OCI-LY7 (cell line): ENCODE results near the gene PSMB5. TPM values are rescaled to one million over a fixed set of nuclear protein-coding genes. Genes with fewer than 3 reads are reported as not detected.
A peak's percentile ranks its signal among the peaks of the same experiment; 100 is the strongest.

Experiments used
- BruUV-seq: library from RNA; stranded (reverse); fragments of 400-500 nt; replicated peaks from 2 replicates; lab custom pipeline; 2021; lab: Mats Ljungman, UMichigan
- CTCF ChIA-PET: fragments of 300-600 bp; sonication (Branson Sonifier 250); formaldehyde crosslinking; loops from one replicate; lab custom pipeline; 2022; ENCODE audit warnings: antibody characterized with exemption; ENCODE audit not compliant: unreplicated experiment; lab: Charles Lee
- POLR2A ChIA-PET: fragments of 300-600 bp; sonication (Branson Sonifier 250); formaldehyde crosslinking; loops from one replicate; lab custom pipeline; 2022; ENCODE audit warnings: antibody characterized with exemption; lab: Charles Lee
- DNase-seq: peaks from one replicate; pipeline ENCODE4 v3.0.0-alpha.2; 2015; ENCODE audit warnings: low spot score
- H2AFZ ChIP-seq: fragments of 200-600 bp; sonication (generic), shearing (Covaris generic); 2 replicates; pipeline ENCODE4 v1.6.1; 2014; ENCODE audit warnings: mild to moderate bottlenecking, antibody characterized with exemption, low read length, moderate library complexity
- H3K27ac ChIP-seq: fragments of 200-600 bp; sonication (generic); 2 replicates; pipeline ENCODE4 v1.5.1; 2014; ENCODE audit warnings: mixed run types, low read depth, mild to moderate bottlenecking, moderate library complexity, low read length, inconsistent platforms; ENCODE audit not compliant: poor library complexity, severe bottlenecking
- H3K36me3 ChIP-seq: fragments of 200-600 bp; sonication (generic); 2 replicates; pipeline ENCODE4 v1.6.1; 2014; ENCODE audit warnings: mild to moderate bottlenecking, antibody characterized with exemption, low read length, moderate library complexity, mixed read lengths; ENCODE audit not compliant: insufficient read depth
- H3K4me1 ChIP-seq: fragments of 200-600 bp; sonication (generic); 2 replicates; pipeline ENCODE4 v1.5.1; 2014; ENCODE audit warnings: mild to moderate bottlenecking, low read length; ENCODE audit not compliant: insufficient read depth, poor library complexity, severe bottlenecking
- H3K4me2 ChIP-seq: fragments of 200-600 bp; sonication (generic); 2 replicates; pipeline ENCODE4 v1.6.1; 2014; ENCODE audit warnings: mild to moderate bottlenecking, low read length
- H3K4me3 ChIP-seq: fragments of 200-600 bp; sonication (generic); 2 replicates; pipeline ENCODE4 v1.5.1; 2014; ENCODE audit warnings: mild to moderate bottlenecking, low read depth, low read length; ENCODE audit not compliant: poor library complexity, severe bottlenecking
- H3K79me2 ChIP-seq: fragments of 200-600 bp; sonication (generic); 2 replicates; pipeline ENCODE4 v1.6.1; 2016; ENCODE audit warnings: low read depth, mild to moderate bottlenecking, low read length, moderate library complexity, mixed read lengths; ENCODE audit not compliant: insufficient read depth
- H3K9me2 ChIP-seq: fragments of 200-600 bp; sonication (generic); 2 replicates; pipeline ENCODE4 v1.6.1; 2016; ENCODE audit warnings: mild to moderate bottlenecking, low read length, mixed read lengths; ENCODE audit not compliant: insufficient read depth
- H3K9me3 ChIP-seq: fragments of 200-600 bp; sonication (generic); 2 replicates; pipeline ENCODE4 v1.6.1; 2014; ENCODE audit warnings: mild to moderate bottlenecking, mixed run types, low read length, mixed read lengths
- H4K20me1 ChIP-seq: fragments of 200-600 bp; sonication (generic); 2 replicates; pipeline ENCODE4 v1.6.1; 2014; ENCODE audit warnings: mild to moderate bottlenecking, antibody characterized with exemption, low read length, moderate library complexity, mixed read lengths; ENCODE audit not compliant: insufficient read depth
- CTCF ChIP-seq: fragments of 200-600 bp; sonication (generic); conservative IDR thresholded peaks from 2 replicates; pipeline ENCODE4 v1.5.1; 2014; ENCODE audit warnings: mild to moderate bottlenecking, antibody characterized with exemption, low read length, moderate library complexity, mixed read lengths
- EZH2phosphoT487 ChIP-seq: fragments of 200-600 bp; sonication (generic); IDR thresholded peaks from 2 replicates; pipeline ENCODE4 v1.6.1; 2018; ENCODE audit warnings: low read depth, borderline replicate concordance, mild to moderate bottlenecking, mixed run types, antibody characterized with exemption, low read length, moderate library complexity, mixed read lengths
- intact Hi-C: fragments of 100-400 bp; cut with micrococcal nuclease; formaldehyde crosslinking; loops from one replicate; pipeline ENCODE4 v1.10.0; 2022; ENCODE audit not compliant: unreplicated experiment
- total RNA-seq, 2 experiments: library from RNA; depleted of rRNA in 1 of 2; stranded (reverse); fragments of >200 nt in 1 of 2; shearing (Covaris generic) in 1 of 2; gene quantifications; 2 replicates each; pipeline ENCODE4 v1.2.3, GENCODE V29; 2014 to 2022

Gene PSMB5
- total RNA-seq, 2 experiments from 2014 or later: 111 to 122 TPM

- intact Hi-C loops: no loop called here
- Histone ChIP-seq H3K4me2 (peak overlapping the region; percentile 28; the same call in 1 of the 2 replicates), H3K4me3 (no peak overlapping the region), H4K20me1 (no peaks in the 10 kb centered on the region), H3K27ac (no peak overlapping the region), H3K36me3 (no peaks in the 10 kb centered on the region), H2AFZ (no peak overlapping the region), H3K79me2 (no peaks in the 10 kb centered on the region), H3K4me1 (peaks cover 17% of the 10 kb centered on the region), H3K9me3 (no peaks in the 10 kb centered on the region), H3K9me2 (no peaks in the 10 kb centered on the region)
- TF ChIP-seq CTCF (no peak), EZH2phosphoT487 (no peak)
- DNase-seq: no peak
- CTCF ChIA-PET: no interaction called here
- POLR2A ChIA-PET: no interaction called here
- no TSS peak for BruUV-seq
Observed at GRCh38 chr14:22980672-22981089, 54.0 kb downstream of the PSMB5 start.

- Histone ChIP-seq H3K4me3 (no peak overlapping the region), H3K9me3 (no peaks in the 10 kb centered on the region), H3K4me1 (peaks cover 17% of the 10 kb centered on the region), H4K20me1 (no peaks in the 10 kb centered on the region), H3K9me2 (no peaks in the 10 kb centered on the region), H3K27ac (no peak overlapping the region), H3K36me3 (no peaks in the 10 kb centered on the region), H3K79me2 (no peaks in the 10 kb centered on the region), H3K4me2 (no peak overlapping the region), H2AFZ (no peak overlapping the region)
- TF ChIP-seq EZH2phosphoT487 (no peak), CTCF (no peak)
- DNase-seq: no peak
- ChIA-PET POLR2A (no interaction called here), CTCF (no interaction called here)
- BruUV-seq: no TSS peak
- intact Hi-C loops: no loop called here
Observed at GRCh38 chr14:22979748-22980392, 54.8 kb downstream of the PSMB5 start.

GRCh38 chr14:22978981-22979671 lies 55.6 kb downstream of the PSMB5 start:
- DNase-seq: no peak
- Histone ChIP-seq H4K20me1 (no peaks in the 10 kb centered on the region), H3K4me3 (no peak overlapping the region), H3K4me2 (no peak overlapping the region), H3K9me3 (no peaks in the 10 kb centered on the region), H3K79me2 (no peaks in the 10 kb centered on the region), H3K36me3 (no peaks in the 10 kb centered on the region), H3K27ac (no peak overlapping the region), H3K9me2 (no peaks in the 10 kb centered on the region), H2AFZ (no peak overlapping the region), H3K4me1 (peaks cover 17% of the 10 kb centered on the region)
- BruUV-seq: no TSS peak
- TF ChIP-seq EZH2phosphoT487: no peak
- intact Hi-C loops: no loop called here
- ChIA-PET CTCF (no interaction called here), POLR2A (interaction anchor here (0.6 kb wide), 1 partner anchor 22 kb away, joined by 3 read pairs; no protein-coding TSS in a partner anchor)
